ENCODE results near the gene CHRNB2.

- no peak for TF ChIP-seq CTCF (IDR thresholded peaks at IDR 0.05)
- TF ChIP-seq POLR2A (IDR thresholded peaks at IDR 0.05) = no peak
Observed at GRCh38 chr1:154607106-154607608, 39.6 kb downstream of the CHRNB2 start.
